ENCODE results near the gene PPFIA3. TPM values are rescaled to one million over a fixed set of nuclear protein-coding genes. Genes with fewer than 3 reads are reported as not detected.

The PPFIA3 gene
- total RNA-seq, 2 experiments from 2014 or later = 2.0 to 2.8 TPM

DNA sequence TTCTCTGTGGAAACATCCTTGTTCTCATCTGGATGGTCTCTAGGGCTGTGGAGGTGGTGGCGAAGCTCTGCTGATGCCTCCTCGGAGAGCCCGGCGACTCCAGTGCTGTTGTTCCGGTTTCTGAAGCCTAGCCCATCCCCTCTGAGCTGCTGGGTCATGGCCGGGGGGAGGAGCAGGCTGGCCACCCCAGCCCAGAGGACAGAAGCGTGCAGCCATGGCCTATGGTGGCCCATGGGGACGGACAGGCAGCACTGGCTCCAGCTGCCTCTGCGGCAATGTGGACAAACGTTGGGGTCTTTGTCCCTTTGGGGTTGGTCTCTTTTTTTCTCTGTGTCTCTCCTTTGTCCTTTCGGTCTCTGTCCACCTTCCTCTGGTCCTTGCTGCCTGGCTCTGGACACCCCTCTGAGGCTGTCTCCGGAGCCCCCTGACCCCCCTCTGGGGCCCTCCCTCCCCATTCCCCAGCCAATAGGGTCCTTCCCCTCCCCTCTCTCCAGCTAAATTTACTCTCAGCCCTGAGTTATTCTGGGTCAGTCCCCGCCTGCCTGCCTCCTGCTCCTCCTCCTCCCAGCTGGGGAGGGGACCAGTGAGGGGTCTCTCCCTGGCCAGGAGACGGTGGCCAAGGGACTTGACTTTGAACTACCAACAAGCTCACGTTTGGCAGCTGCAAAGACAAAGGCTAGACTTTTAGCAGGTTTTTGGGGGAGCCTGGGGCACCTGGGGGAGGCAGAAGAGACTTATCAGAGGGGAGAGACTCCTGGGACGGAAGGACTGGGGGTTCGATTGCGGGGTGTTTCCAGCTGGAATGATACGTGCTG, 35.9 kb downstream of the PPFIA3 start, which contains the start of gene HRC:
HRC (minus strand) TSS at position 392 of the 815 bp plus-strand sequence; CDS start at position 233, 159 bp downstream.
- CTCF ChIA-PET = no interaction called here
- no peak within 1 kb of the TSS for H3K4me3 Mint-ChIP-seq

DNA sequence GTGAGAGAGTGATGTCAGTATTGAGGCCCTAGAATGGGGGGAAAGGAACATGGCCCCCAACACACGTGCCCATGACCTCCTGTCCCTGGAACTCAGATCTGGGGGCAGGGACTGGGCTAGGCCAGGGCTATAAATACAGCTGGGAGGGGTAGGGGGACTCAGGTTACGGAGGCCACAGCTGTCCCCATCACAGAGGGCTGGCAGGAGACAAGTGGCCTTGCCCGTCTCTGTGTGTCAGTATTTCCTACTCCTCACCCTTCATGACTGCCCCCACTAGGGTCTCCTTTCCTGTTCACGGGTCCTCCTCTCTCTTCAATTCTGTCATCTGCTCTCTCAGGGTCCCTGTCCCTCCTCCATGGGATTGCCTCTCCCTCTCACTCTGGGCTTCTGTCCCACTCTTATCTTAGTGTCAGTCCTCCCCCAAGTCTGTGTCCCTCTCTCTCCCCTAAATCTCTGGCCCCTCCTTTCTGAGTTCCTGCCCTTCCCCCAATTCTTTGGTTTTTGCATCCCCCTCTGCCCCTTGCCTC, 36.5 kb downstream of the PPFIA3 start:
- intact Hi-C loops (cut with DNase I, micrococcal nuclease) = no loop called here
- Mint-ChIP-seq H3K27me3 (peaks cover 85% of the 10 kb centered on the region), H3K4me3 (no peak overlapping the region), H3K4me1 (ENCODE audit: low read depth) (peaks cover 28% of the 10 kb centered on the region), H3K9me3 (no peaks in the 10 kb centered on the region), H3K36me3 (ENCODE audit: low read depth) (no peaks in the 10 kb centered on the region), H3K27ac (no peak overlapping the region)
- Histone ChIP-seq H3K27ac (ENCODE audit: low read depth in 1 of 2, low read length in 2 of 2) (no peak overlapping the region), H3K27me3 (ENCODE audit: control insufficient read depth in 1 of 2, insufficient read depth in 2 of 2, low read length in 2 of 2) (peaks cover 46 to 51% of the 10 kb centered on the region in 2 experiments), H3K4me1 (ENCODE audit: insufficient read depth, low read length) (peaks cover 26% of the 10 kb centered on the region), H3K9me3 (ENCODE audit: control insufficient read depth in 1 of 2, insufficient read depth in 1 of 2, low read length in 2 of 2) (peaks cover 0 to 41% of the 10 kb centered on the region in 2 experiments), H3K4me3 (ENCODE audit: low read length) (no peak overlapping the region), H3K36me3 (ENCODE audit: insufficient read depth, low read length) (no peaks in the 10 kb centered on the region)
- ChIA-PET CTCF (no interaction called here), POLR2A (no interaction called here)
- TF ChIP-seq, protein P1, sequence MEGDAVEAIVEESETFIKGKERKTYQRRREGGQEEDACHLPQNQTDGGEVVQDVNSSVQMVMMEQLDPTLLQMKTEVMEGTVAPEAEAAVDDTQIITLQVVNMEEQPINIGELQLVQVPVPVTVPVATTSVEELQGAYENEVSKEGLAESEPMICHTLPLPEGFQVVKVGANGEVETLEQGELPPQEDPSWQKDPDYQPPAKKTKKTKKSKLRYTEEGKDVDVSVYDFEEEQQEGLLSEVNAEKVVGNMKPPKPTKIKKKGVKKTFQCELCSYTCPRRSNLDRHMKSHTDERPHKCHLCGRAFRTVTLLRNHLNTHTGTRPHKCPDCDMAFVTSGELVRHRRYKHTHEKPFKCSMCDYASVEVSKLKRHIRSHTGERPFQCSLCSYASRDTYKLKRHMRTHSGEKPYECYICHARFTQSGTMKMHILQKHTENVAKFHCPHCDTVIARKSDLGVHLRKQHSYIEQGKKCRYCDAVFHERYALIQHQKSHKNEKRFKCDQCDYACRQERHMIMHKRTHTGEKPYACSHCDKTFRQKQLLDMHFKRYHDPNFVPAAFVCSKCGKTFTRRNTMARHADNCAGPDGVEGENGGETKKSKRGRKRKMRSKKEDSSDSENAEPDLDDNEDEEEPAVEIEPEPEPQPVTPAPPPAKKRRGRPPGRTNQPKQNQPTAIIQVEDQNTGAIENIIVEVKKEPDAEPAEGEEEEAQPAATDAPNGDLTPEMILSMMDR (IDR thresholded peaks at IDR 0.05) = no peak
- no peak for ATAC-seq (ENCODE audit: poor library complexity)
- no peak for DNase-seq

More for the DNA sequence above, 35.9 kb downstream of the PPFIA3 start, which contains the start of gene HRC:
- Histone ChIP-seq H3K4me3 (ENCODE audit: low read length) (no peak within 1 kb of the TSS), H3K36me3 (ENCODE audit: insufficient read depth, low read length) (no peaks in the 10 kb centered on the region), H3K27ac (ENCODE audit: low read depth in 1 of 2, low read length in 2 of 2) (no peak within 1 kb of the TSS), H3K9me3 (ENCODE audit: control insufficient read depth in 1 of 2, insufficient read depth in 1 of 2, low read length in 2 of 2) (peaks cover 0 to 44% of the 10 kb centered on the region in 2 experiments), H3K4me1 (ENCODE audit: insufficient read depth, low read length) (peaks cover 32% of the 10 kb centered on the region), H3K27me3 (ENCODE audit: control insufficient read depth in 1 of 2, insufficient read depth in 2 of 2, low read length in 2 of 2) (peaks cover 49 to 58% of the 10 kb centered on the region in 2 experiments)
- Mint-ChIP-seq H3K27me3 (peaks cover 84% of the 10 kb centered on the region), H3K27ac (no peak within 1 kb of the TSS), H3K9me3 (no peaks in the 10 kb centered on the region), H3K36me3 (ENCODE audit: low read depth) (no peaks in the 10 kb centered on the region), H3K4me1 (ENCODE audit: low read depth) (peaks cover 28% of the 10 kb centered on the region)
- TF ChIP-seq, protein P1 (IDR thresholded peaks at IDR 0.05) = no peak
- ATAC-seq (ENCODE audit: poor library complexity) (no peak), DNase-seq (peak in 1 of 14 experiments; percentile 28)
- intact Hi-C loops (cut with DNase I, micrococcal nuclease) = no loop called here
- POLR2A ChIA-PET = no interaction called here

DNA sequence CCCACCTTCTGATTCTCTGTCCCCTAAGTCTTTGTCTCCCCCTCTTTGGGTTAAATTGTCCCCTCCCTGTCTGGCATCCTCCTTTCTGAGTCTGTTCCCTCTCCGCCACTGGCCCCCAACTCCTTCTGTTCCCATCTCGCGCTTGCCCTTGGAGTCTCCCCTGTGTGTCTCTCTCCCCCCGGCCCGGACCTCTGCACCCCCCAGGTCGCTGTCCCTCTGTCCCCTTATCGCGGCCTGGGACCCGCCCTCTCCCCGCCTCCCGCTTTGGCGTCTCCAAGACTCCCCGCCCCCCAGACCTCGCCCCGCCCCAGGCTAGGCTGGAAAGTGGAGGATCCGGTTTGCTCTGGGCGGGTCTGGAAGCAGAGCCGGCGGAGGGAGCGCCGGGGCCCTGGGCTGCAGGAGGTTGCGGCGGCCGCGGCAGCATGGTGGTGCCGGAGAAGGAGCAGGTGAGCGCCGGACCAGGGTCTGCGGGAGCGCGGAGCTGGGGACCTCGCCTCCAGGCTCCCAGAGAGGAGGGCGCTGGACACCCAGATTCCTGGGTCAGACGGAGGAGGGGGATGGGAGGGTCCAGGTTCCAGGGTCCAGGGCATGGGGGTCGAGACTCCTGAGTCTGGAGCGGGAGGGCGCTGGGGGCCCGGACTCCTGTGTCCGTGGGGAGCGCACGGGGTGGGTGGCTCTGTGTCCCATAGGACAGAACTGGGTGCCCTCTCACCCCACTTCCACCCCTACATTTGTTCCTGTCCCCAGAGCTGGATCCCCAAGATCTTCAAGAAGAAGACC, 38.3 kb downstream of the PPFIA3 start, which contains the start of gene TRPM4:
TRPM4 (plus strand) TSS at position 348 of the 780 bp plus-strand sequence; CDS start at position 423, 75 bp downstream.
- H3K36me3 Mint-ChIP-seq (ENCODE audit: low read depth) = no peaks in the 10 kb centered on the region
- H3K4me3 Mint-ChIP-seq = peak within 1 kb of the TSS; percentile 59
- Histone ChIP-seq H3K27me3 (ENCODE audit: control insufficient read depth in 1 of 2, insufficient read depth in 2 of 2, low read length in 2 of 2) (peaks cover 33 to 41% of the 10 kb centered on the region in 2 experiments), H3K4me3 (ENCODE audit: low read length) (no peak within 1 kb of the TSS), H3K27ac (ENCODE audit: low read depth in 1 of 2, low read length in 2 of 2) (no peak within 1 kb of the TSS), H3K4me1 (ENCODE audit: insufficient read depth, low read length) (peaks cover 12% of the 10 kb centered on the region), H3K36me3 (ENCODE audit: insufficient read depth, low read length) (no peaks in the 10 kb centered on the region), H3K9me3 (ENCODE audit: control insufficient read depth in 1 of 2, insufficient read depth in 1 of 2, low read length in 2 of 2) (peaks cover 0 to 29% of the 10 kb centered on the region in 2 experiments)
- POLR2A ChIA-PET = no interaction called here
- H3K4me1 Mint-ChIP-seq (ENCODE audit: low read depth) = peaks cover 18% of the 10 kb centered on the region
- peak in 6 of 14 experiments; percentile 22 to 55 (median 34) for DNase-seq
- TF ChIP-seq, protein P1 (IDR thresholded peaks at IDR 0.05) = no peak
- intact Hi-C loops (cut with DNase I, micrococcal nuclease) = no loop called here
- CTCF ChIA-PET = no interaction called here
- peaks cover 75% of the 10 kb centered on the region for H3K27me3 Mint-ChIP-seq
- no peaks in the 10 kb centered on the region for H3K9me3 Mint-ChIP-seq
- peak; percentile 64 for ATAC-seq (ENCODE audit: poor library complexity)
- no peak within 1 kb of the TSS for H3K27ac Mint-ChIP-seq
